Measurements from ENCODE around the gene CSGALNACT2.

Gene CSGALNACT2

DNA sequence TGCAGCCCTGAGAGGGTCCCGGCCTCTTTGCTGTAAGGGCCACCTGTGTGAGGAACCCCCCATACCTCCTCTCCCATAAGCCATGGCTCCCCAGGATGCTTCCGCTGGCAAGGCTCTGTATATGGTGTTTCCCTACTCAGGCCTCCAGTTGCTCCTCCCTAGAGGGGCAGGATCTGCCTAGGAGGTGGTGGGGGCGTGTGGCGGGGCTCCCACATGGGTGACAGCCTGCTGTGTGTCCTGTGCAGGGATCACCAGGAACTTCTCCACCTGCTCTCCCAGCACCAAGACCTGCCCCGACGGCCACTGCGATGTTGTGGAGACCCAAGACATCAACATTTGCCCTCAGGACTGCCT, 25.7 kb upstream of the CSGALNACT2 start:
- no peak for DNase-seq

DNA sequence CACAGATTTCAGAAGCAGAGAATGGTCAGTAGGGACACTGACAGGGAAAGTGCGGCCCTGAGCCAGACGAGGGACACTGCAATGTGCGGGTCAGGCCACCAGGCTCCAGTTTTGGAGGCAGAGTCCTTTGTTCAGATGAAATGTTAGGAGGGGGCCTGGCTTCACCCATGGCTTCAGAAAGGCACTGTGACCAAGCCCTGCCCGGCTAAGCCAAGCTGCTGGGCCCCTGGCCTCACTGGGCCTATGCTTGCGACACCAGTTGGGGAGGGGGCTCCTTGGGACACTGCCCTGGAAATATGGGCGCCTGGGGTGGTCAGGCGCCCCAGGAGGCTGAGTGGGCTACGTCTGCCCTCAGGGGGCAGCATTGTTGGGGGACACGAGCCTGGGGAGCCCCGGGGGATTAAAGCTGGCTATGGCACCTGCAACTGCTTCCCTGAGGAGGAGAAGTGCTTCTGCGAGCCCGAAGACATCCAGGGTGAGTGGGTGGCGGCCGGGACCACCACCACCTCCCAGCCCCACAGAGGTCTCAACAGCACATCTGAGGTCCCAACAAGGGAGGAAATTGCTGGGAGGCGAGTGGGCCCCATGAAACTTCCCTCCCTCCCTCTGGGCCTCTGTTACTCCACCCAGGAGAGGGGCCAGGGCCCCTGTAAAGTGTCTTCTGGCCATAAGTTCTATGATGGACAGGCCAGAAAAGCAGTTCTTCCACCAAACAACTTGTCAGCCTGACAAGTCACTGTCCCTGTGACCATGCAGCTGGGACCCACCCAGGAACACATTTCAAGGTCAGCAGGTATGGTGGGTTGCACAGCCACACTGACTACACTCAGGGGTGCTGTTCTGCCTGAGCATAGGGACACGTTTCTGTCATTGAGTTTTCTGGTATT, 24.8 kb upstream of the CSGALNACT2 start:
- no peak for DNase-seq

DNA sequence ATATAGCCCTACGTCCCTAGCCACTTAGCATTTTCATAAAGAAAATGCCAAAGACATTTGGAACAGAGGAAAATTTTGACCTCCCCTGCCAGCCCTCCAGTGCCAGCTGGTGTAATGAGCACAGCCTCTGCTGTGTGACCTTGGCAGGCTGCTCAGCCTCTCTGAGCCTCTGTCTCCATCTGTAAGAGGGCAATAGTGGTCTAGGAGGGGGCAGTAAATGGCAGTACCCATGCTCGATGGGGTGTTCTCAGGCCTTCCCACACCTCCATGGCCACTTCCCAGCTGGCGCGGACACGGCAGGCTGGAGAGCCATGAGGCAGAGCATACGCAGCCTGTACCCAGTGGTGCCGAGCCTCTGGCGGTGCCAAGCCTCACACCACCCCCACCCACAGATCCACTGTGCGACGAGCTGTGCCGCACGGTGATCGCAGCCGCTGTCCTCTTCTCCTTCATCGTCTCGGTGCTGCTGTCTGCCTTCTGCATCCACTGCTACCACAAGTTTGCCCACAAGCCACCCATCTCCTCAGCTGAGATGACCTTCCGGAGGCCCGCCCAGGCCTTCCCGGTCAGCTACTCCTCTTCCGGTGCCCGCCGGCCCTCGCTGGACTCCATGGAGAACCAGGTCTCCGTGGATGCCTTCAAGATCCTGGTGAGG, 24.0 kb upstream of the CSGALNACT2 start:
- DNase-seq = no peak

DNA sequence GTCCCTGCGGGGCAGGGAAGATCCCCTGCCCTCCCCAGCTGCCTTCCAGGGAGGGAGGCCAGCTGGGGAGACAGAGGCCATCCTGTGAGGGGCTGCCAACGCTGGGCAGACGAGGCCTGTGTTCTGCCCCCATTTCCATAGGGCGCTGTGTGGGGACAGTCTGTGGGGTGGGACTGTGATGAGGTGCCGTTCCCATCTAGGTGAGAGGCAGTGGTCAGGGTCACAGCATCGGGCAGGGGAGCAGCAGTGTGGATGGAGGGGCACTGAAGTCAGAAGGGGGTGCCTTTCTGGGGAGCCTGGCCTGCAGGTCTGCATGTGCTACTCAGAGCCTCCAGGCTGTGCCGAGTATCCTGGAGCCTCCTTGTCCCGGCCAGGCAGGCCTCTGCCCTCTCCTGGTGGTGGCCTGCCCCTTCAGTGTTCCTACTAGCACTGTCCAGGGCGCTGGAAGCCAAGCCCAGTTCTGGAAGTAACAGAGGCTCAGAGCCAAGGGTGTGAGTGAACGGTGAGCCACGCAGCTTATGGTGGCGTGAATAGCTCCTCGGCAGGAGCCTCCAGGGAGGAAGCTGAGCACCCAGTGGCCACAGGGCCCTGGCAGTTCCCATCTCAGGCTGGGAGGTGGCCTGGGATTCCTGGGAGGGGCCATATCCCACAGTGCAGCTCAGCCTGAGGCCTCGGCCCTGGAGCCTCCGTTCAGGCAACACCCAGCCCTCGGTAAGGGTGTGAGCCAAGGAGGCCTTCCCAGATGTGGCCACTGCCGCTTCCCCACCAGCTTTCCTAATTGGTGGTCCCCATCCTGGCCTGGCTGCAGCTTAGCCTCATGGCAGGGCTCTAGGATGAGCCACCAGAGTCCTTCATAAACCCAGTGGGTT, 23.3 kb upstream of the CSGALNACT2 start:
- DNase-seq = no peak

DNA sequence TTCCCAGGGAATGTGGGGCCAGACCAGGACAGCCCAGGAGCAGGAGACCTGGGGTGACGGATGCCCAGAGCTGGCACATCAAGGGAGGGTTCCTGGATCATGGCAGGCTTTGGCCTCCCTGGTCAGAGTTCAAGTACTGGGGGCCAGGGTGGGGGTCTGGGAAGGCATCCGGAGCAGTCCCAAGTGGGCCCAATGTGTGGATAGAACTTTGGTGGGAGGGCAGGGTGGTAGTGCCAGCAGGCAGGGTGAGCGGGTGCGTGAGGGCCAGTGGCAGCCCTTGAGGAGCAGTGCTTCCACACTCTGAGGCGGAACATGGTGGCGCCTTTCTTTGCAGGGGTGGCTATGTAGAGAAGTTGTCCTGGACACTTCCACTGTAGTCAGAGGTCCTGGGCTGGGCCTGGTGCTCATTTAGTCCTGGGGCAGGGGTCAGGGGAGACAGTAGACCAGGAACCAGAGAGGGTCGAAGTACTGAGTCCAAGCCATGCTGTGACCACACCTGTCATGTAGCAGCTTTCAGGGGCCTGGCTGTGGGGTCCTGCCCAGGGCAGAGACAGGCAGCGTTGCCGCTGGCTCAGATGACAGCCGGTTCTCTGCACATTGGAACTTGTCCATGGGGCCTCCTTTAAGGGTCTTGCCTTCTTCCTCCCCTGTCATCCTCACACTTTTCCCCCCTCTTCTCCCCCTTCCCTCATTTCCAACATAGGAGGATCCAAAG, 22.2 kb upstream of the CSGALNACT2 start:
- no peak for DNase-seq

DNA sequence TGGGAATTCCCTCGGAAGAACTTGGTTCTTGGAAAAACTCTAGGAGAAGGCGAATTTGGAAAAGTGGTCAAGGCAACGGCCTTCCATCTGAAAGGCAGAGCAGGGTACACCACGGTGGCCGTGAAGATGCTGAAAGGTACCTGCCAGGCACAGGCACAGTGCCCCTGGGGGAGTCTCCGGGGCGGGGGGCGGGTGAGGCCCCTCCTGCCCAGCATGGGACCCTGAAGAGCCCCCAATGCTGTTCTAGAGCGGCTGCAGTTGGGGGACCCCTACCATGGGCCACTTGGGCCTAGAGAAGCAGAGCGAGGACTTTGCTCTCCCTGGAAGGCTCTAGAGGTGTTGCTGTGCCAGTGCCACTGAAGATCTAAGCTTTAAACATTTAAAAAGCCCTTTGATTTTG, 21.6 kb upstream of the CSGALNACT2 start:
- DNase-seq = no peak

DNA sequence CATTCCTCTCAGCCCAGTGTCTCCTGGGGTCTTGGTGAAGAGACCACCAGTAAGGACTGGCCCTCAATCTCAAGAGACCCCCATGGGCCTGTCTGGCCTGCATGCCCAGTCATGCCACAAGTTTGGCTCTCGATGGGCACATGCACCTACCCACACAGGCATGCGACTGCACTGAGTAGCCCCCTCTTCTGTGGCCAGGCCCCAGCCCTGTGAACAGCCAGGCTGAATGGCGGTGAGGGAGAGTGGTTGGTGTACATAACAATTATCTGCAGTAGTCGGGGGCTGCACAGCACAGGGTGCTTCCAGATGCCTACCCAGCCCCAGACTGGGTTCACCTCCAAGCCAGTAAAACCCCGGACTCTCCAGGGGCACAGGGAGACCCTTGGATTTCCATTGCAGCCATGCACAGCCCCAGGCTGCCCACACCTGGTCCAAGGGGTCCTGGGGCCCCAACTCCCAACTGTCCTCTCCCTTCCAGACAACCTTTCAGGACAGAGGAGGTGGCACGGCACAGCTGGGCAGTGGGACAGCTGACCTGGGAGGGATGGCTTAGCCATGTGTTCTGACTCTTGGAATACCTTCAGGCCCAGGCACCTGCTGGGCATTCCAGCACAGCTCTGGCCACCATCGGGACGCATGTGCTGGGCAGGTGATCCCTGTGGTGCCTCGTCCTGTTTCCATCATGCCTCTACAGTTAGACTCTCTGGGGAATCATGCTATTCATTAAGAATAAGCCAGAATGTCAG, 21.0 kb upstream of the CSGALNACT2 start:
- no peak for DNase-seq

DNA sequence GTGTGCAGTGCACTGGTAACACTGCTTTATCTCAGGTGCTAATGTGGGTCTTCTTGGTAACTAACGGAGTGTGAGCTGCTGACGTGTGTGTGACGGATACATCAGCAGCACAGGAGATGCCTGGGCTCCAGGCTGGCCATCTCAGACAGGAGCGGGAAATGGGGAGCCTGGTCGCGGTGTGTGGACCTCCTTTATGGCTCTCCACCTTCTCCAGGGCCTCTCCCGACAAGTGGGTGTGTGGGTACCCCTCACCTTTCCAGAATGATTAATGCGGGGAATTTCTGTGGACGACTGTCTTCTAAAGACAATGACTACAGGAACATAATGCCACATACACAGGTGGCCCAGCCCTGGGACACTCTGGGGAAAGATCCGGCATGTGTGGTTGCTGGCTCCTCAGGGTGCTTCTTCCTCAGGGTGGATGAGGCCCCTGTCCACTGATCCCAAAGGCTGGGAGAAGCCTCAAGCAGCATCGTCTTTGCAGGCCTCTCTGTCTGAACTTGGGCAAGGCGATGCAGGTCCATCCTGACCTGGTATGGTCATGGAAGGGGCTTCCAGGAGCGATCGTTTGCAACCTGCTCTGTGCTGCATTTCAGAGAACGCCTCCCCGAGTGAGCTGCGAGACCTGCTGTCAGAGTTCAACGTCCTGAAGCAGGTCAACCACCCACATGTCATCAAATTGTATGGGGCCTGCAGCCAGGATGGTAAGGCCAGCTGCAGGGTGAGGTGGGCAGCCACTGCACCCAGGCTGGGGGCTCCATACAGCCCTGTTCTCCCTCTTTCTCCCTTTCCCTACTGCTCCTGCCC, 20.3 kb upstream of the CSGALNACT2 start:
- DNase-seq = no peak

DNA sequence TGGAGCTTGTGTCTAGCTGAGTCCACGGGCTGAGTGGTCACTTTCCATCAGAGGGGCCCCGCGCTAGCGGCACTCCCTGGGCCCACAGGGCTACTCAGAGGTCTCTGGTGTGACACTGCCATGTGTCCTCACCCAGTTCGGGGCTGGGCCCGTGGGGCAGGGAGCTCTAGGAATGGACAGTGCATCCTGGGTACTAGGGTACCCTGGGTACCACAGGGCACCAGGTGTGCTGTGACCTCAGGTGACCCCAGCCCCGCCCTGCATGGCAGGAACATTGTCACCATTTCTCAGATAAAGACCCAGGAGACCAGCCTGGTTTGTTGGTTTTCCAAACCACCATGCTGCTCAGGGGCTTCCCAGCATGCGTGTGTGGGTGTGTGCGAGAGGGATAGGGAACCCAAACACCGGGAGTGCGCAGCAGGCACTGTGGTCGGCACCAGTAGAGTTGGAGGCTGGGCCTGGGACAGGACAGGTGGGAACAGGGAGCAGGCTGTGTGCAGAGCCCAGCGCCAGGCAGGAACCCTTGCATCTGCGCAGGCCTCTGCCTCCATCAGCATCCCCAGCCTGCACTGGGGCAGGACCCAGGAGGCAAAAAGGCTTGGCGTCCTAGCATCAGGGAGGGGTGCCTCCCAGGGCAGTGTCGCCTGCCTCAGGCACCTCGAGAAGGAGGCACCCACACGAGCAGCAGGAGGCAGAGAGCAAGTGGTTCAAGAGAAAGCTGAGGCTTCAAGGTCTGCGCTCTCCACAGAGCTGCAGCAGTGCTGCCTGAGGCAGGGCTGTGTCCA, 19.4 kb upstream of the CSGALNACT2 start:
- DNase-seq = no peak

DNA sequence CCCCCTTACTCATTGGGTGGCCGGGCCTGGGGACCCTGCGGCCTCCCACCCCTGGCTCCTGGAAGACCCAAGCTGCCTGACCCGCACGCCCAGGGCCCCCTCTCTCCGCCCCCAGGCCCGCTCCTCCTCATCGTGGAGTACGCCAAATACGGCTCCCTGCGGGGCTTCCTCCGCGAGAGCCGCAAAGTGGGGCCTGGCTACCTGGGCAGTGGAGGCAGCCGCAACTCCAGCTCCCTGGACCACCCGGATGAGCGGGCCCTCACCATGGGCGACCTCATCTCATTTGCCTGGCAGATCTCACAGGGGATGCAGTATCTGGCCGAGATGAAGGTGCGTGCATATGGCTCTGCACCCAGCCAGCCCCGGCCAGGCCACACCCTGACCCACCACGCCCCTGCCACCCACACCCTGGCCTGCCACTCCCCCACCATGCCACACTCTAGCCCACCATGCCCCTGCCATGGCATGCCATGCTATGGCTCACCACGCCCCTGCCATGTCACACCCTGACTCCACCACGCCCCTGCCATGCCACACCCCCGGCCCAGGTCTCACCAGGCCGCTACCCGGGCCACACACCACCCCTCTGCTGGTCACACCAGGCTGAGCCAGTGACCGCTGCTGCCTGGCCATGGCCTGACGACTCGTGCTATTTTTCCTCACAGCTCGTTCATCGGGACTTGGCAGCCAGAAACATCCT, 18.7 kb upstream of the CSGALNACT2 start:
- no peak for DNase-seq

DNA sequence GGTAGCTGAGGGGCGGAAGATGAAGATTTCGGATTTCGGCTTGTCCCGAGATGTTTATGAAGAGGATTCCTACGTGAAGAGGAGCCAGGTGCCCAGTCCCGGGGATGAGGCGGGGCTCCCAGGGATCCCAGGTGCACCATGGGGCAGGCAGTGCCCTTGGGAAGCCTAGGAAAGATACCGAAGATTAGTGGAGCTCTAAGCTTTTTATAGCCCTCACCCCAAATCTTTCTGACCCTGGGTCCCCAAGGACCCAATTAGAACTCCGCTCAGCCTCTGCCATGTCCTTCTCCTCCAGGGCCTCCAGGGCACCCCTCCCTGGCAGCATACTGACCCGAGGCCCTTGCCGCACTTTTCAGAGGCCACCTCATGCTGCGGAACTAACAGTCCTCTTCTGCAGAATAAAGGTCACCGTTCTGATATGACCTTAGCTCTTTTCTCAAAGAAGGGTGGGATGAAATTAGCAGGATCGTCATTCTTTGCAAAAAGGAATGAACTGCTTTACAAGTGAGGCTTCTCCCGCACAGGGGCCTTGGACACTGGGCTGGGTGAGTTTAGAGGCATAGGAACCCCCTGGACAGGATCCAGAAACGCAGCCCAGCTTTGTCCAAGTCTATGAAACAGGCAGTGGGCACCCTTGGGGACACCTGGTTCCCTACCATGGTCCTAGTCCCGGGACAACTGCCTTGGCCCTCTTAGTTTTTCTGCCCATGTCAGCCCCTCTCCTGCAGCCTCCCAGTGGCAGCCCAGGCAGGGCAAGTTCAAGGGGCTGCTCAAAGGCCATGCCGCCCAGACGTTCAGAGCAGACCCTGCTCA, 17.9 kb upstream of the CSGALNACT2 start:
- DNase-seq = no peak

DNA sequence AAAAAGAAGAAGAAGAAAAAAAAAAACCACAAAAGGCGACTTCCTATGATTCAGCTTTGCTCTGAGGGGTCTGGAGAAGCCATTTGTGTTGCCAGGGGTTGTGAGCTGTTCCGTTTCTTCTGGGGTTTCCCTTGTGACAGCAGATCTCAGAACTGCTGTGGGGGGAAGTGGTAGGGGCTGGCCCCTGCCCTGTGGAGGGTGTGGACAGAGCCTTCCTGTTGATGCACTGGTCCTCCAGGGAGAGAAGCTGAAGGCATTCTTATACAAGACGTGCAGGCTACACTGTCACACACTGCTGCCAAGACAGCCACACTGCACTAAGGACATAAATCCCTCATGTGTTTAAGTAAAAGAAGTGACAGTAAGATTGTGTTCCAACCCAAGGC, 17.3 kb upstream of the CSGALNACT2 start:
- DNase-seq = peak; percentile 93

DNA sequence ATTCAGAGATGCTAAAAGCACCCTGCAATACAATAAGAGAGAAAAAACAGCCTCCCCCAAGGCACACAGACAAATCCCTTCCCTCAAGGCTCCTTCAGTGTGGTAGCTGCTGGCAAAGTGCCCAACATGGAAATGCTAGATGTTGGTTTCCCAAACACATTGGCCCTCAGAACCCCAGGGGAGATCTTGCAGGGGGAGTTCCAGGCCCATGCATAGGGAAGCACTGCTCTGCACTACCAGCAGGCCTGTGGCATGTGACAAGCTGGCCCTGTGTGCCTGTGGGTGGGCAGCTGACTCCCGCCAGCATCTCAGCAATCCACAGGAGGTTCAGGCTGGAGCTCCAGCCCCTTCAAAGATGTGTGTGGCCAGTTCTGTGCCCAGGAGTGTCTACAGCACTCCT, 16.8 kb upstream of the CSGALNACT2 start:
- DNase-seq = peak; percentile 46

DNA sequence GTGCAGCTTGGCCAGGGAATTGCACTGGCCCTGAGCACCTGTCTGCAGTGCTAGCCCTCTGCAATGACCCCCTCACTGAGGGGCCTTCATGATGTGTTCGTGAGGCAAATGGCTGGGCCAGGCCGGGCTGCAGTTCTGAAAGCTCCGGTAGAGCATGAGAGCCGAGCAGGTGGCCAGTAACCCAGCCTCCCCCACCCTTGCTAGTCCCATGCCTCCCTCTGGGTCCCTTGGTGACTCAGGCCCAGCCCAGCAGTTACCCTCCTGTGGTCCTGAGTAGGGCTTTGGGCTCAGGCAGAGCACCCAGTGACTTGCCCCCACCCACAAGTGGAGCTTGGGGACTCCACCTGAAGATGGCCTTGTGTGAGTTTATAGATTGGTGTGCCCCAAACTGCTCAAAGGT, 16.1 kb upstream of the CSGALNACT2 start:
- no peak for DNase-seq

DNA sequence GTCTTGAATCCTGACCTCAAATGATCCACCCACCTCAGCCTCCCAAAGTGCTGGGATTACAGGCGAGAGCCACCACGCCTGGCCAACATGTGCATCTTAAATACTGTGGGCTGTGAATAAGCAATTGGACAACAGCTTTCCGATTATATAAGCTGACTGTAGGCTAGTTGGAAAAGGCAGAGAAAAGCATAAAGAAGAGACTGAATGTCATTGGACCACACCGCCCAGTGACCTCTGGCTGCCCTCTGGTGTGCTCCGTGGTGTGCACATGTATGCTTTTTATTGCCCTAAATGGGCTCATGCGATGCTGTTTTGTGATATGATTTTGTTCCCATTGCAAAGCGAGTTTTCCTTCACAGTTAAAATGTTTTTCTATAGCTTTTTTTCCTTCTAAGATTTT, 15.4 kb upstream of the CSGALNACT2 start:
- DNase-seq = no peak

DNA sequence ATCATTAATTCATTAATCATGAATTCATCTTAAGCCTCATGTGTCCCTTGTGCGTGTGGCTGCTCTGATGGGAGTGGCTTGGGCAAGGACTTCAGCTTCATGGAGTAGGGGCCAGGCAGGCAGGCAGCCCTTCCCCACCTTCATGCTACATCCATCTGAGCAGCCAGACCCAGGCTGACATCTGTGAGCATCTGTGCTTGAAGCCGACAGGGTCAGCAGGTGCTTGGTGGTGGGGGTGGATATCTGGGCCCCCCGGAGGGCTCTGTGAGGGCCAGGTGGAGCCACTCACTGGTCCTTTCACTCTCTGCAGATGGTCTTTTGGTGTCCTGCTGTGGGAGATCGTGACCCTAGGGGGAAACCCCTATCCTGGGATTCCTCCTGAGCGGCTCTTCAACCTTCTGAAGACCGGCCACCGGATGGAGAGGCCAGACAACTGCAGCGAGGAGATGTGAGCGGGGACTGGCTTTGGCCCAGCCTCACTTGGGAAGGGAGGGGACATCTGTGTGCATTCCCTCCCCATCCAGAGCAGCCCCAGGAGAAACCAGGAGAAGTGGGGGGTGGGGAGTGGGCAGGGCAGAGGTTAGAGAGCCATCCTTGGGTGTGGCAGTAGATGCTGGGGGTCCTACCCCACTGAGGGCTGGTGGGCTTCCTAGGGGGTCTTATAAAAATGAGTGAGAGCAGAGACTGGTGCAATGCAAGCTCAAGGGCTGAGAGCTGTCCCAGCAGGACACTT, 14.7 kb upstream of the CSGALNACT2 start:
- no peak for DNase-seq

DNA sequence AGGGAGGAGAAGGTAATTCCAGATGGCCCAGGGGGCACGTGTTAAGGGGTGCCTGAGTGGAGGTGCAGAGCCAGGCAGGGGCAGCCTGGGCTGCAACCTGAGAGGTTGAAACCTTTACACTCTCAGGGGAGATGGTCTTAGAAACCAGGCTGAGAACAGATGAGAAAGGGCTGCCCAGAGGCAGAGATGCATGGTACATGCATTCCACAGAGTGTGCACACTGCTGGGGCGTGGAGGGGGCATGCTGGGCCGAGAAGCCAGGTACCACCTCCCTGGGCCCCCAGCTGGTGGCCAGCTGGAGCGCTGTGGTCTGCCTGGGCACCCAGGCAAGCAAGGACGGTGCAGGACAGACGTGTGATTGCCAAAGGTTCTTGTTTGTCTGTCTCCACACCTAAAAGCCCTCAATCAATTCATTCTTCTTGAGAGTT, 14.1 kb upstream of the CSGALNACT2 start:
- no peak for DNase-seq

All from MV-4-11 (cell line).